Nephron progenitor cell (in vitro differentiated cells): ENCODE measurements around the gene ERVFRD-1.

Source experiments
- DNase-seq: peaks from one replicate; pipeline ENCODE4 v3.0.0; 2021
- H3K27ac Mint-ChIP-seq: 2 replicates; pipeline ENCODE4 v1.8.0; 2021; ENCODE audit warnings: mild to moderate bottlenecking, moderate library complexity, mixed read lengths
- H3K27me3 Mint-ChIP-seq: 2 replicates; pipeline ENCODE4 v1.8.0; 2021; ENCODE audit warnings: mild to moderate bottlenecking, low read depth, mixed read lengths; ENCODE audit not compliant: poor library complexity
- H3K36me3 Mint-ChIP-seq: 2 replicates; pipeline ENCODE4 v1.8.0; 2021; ENCODE audit warnings: low read depth, mixed read lengths
- H3K4me1 Mint-ChIP-seq: 2 replicates; pipeline ENCODE4 v1.8.0; 2021; ENCODE audit warnings: mixed read lengths
- H3K4me3 Mint-ChIP-seq: 2 replicates; pipeline ENCODE4 v1.8.0; 2021; ENCODE audit warnings: mild to moderate bottlenecking, moderate library complexity, mixed read lengths
- H3K9me3 Mint-ChIP-seq: 2 replicates; pipeline ENCODE4 v1.8.0; 2021; ENCODE audit warnings: mild to moderate bottlenecking, moderate library complexity, mixed read lengths
- TF ChIP-seq, protein P1 (sequence below): fragments of 200-600 bp; sonication (generic); IDR thresholded peaks from 2 replicates; pipeline ENCODE4 v1.5.0; 2021; ENCODE audit warnings: antibody characterized with exemption

The ERVFRD-1 gene

DNA sequence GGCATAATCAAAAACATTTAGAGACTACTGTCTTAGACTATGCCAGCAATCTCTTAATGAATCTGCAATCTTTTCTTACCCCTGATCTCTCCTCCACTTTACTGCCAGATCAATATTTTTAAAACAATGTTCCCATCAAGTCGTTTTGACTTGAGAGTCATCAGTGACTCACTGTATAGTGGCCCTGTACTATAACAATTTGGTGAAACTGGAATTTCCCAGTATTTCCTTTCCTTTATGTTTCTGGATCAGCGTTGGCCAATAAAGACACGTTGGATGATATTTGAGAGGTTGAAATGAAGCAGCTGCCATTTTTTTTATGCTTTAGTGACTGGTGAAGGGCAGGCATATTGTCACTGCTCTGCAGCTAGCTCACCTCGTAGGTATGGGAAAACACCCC, 28.0 kb downstream of the ERVFRD-1 start:
- Mint-ChIP-seq H3K27ac (no peak overlapping the region), H3K9me3 (no peaks in the 10 kb centered on the region), H3K27me3 (no peaks in the 10 kb centered on the region), H3K4me3 (no peak overlapping the region), H3K36me3 (no peaks in the 10 kb centered on the region), H3K4me1 (no peaks in the 10 kb centered on the region)
- TF ChIP-seq, protein P1, sequence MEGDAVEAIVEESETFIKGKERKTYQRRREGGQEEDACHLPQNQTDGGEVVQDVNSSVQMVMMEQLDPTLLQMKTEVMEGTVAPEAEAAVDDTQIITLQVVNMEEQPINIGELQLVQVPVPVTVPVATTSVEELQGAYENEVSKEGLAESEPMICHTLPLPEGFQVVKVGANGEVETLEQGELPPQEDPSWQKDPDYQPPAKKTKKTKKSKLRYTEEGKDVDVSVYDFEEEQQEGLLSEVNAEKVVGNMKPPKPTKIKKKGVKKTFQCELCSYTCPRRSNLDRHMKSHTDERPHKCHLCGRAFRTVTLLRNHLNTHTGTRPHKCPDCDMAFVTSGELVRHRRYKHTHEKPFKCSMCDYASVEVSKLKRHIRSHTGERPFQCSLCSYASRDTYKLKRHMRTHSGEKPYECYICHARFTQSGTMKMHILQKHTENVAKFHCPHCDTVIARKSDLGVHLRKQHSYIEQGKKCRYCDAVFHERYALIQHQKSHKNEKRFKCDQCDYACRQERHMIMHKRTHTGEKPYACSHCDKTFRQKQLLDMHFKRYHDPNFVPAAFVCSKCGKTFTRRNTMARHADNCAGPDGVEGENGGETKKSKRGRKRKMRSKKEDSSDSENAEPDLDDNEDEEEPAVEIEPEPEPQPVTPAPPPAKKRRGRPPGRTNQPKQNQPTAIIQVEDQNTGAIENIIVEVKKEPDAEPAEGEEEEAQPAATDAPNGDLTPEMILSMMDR = no peak
- no peak for DNase-seq

DNA sequence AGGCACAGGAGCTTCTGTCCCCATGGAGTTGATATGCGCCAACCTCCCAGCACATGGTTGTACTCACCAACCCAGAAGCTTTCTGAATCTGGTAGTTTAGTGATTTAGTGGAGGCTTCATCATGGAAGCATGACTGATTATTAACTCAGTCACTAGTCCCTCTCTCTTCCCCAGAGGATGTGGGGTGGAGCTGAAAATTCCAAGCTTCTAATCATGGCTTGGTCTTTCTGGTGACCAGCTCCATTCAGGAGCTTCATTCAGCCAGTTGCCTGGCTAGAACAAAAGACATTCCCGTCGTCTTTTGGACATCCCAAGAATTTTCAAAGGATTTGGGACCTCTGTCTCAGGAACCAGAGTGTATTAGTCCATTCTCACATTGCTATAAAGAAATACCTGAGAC, 31.2 kb downstream of the ERVFRD-1 start:
- H3K4me3 Mint-ChIP-seq = no peak overlapping the region
- H3K36me3 Mint-ChIP-seq = no peaks in the 10 kb centered on the region

DNA sequence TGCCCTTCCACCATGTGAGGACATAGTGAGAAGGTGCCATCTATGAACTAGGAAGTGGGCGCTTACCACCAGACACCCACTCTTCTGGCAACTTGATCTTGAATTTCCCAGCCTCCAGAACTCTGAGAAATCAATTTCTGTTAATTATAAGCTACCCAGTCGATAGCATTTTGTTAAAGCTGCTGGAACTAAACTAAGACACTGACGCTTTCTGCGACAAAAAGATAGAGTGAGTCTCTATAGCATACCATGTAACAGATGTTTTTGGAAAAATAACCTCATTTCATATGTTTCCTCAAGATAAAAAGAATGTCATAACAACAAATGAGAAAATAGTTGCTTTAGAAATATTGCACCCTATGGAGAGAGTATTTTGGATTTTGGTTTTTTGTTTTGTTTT, 33.3 kb downstream of the ERVFRD-1 start:
- H3K9me3 Mint-ChIP-seq = no peaks in the 10 kb centered on the region
- H3K4me3 Mint-ChIP-seq = no peak overlapping the region
- no peaks in the 10 kb centered on the region for H3K27me3 Mint-ChIP-seq
- H3K27ac Mint-ChIP-seq = no peak overlapping the region
- no peak for DNase-seq
- H3K4me1 Mint-ChIP-seq = no peaks in the 10 kb centered on the region
- TF ChIP-seq, protein P1 = no peak
- H3K36me3 Mint-ChIP-seq = no peaks in the 10 kb centered on the region

More for the DNA sequence above, 31.2 kb downstream of the ERVFRD-1 start:
- Mint-ChIP-seq H3K9me3 (no peaks in the 10 kb centered on the region), H3K4me1 (no peaks in the 10 kb centered on the region), H3K27ac (no peak overlapping the region), H3K27me3 (no peaks in the 10 kb centered on the region)
- TF ChIP-seq, protein P1 = no peak
- no peak for DNase-seq

DNA sequence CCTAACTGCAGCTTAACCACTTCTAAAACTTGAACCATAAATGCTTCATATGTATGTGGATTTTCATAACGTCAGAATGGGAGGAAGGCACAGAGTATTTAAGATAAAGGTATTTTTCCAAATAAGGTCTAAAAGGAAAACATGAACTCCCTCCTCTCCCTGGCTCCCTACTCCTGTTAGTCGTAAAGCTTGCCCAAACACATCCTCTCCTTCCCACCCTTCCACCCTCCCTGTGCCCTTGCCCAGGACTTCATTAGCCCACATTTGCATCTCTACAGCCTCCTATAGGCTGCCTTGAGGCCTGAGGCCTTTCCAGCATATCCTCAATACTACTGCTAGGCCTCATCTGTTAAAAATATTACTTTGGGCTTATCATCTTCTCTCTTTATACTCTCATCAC, 35.0 kb downstream of the ERVFRD-1 start:
- no peak for DNase-seq
- Mint-ChIP-seq H3K4me3 (no peak overlapping the region), H3K4me1 (no peaks in the 10 kb centered on the region), H3K27me3 (no peaks in the 10 kb centered on the region), H3K36me3 (no peaks in the 10 kb centered on the region), H3K27ac (no peak overlapping the region), H3K9me3 (no peaks in the 10 kb centered on the region)
- TF ChIP-seq, protein P1 = no peak

DNA sequence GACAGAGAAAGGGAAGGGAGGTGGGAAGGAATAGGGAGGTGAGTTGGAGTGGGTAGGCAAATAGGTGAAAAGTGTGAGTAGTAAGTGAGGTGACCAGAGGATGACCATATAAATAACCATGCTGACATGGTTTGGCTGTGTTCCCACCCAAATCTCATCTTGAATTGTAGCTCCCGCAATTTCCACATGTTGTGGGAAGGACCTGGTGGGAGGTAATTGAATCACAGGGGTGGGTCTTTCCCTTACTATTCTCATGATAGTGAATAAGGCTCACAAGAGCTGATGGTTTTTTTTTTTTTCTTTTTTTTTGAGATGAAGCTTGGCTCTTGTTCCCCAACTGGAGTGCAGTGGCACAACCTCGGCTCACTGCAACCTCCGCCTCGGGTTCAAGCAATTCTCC, 39.4 kb downstream of the ERVFRD-1 start:
- TF ChIP-seq, protein P1 = no peak
- DNase-seq = no peak
- H3K27ac Mint-ChIP-seq = no peak overlapping the region
- H3K9me3 Mint-ChIP-seq = no peaks in the 10 kb centered on the region
- H3K27me3 Mint-ChIP-seq = peaks cover 2% of the 10 kb centered on the region
- no peaks in the 10 kb centered on the region for H3K4me1 Mint-ChIP-seq
- H3K4me3 Mint-ChIP-seq = no peak overlapping the region
- H3K36me3 Mint-ChIP-seq = no peaks in the 10 kb centered on the region

DNA sequence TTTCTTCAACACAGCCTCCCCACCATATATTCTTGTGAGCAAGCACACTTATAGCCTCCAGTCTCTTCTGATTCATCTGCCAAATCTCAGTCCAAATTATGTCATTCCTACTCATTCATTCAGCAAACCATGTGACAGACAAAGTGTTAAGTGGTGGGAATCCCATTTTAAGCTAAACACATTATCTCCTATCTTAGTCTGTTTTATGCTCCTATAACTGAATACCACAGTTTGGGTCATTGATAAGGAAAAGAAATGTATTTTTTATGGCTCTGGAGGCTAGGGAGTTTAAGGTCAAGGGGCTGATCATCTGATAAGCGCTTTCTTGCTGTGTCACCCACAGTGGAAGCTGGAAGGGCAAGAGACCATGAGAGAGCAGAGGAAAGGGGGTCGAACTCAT, 41.8 kb downstream of the ERVFRD-1 start:
- no peak overlapping the region for H3K4me3 Mint-ChIP-seq
- no peaks in the 10 kb centered on the region for H3K4me1 Mint-ChIP-seq
- peaks cover 2% of the 10 kb centered on the region for H3K27me3 Mint-ChIP-seq
- no peak overlapping the region for H3K27ac Mint-ChIP-seq
- DNase-seq = no peak
- TF ChIP-seq, protein P1 = no peak
- H3K9me3 Mint-ChIP-seq = no peaks in the 10 kb centered on the region
- no peaks in the 10 kb centered on the region for H3K36me3 Mint-ChIP-seq
